HG03139 (cell line): ENCODE measurements around the gene LTK.

Experiments
- ATAC-seq: cut with Tn5 transposase; IDR thresholded peaks from one replicate; pipeline ENCODE4 v1.9.1; 2021; ENCODE audit not compliant: unreplicated experiment

The LTK gene

DNA sequence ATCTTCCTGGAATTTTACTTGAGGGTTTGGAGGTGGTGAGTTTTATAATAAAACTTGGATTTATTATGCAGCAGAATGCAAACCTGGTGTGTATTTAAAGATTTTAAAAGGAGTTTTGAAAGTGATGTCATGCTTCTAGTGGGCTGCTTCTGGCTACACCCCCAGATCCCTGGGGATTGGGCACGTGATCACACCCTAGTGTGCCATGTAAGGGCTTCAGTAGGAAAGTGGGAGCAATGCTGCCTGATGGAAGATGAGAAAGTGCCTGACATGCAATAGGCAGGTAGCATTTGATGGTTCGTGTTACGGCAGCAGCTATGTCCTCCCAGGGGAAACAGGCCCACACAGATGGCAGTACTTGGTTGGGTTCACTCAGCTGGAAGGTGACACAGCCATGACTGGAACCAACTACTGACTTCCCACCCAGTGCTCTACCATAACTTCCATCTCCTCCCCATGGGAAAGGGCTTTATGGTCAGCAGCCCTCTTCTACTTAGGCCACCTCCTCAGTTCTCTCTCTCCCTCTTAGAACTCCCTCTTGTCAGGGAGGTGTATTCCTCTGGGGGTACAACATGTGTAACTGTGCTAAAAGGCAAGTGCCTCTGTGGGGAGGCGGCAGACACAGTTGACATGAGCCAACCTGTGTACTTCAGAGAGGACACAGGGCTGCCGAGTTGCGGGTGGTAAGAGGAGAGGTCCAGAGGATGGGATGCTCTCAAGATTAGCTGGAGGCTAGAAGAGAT lies 14.3 kb downstream of the LTK start:
- ATAC-seq, result no peak

- no peak for ATAC-seq
These were observed 15.0 kb downstream of the LTK start for GRCh38 chr15:41498657-41499056.

DNA sequence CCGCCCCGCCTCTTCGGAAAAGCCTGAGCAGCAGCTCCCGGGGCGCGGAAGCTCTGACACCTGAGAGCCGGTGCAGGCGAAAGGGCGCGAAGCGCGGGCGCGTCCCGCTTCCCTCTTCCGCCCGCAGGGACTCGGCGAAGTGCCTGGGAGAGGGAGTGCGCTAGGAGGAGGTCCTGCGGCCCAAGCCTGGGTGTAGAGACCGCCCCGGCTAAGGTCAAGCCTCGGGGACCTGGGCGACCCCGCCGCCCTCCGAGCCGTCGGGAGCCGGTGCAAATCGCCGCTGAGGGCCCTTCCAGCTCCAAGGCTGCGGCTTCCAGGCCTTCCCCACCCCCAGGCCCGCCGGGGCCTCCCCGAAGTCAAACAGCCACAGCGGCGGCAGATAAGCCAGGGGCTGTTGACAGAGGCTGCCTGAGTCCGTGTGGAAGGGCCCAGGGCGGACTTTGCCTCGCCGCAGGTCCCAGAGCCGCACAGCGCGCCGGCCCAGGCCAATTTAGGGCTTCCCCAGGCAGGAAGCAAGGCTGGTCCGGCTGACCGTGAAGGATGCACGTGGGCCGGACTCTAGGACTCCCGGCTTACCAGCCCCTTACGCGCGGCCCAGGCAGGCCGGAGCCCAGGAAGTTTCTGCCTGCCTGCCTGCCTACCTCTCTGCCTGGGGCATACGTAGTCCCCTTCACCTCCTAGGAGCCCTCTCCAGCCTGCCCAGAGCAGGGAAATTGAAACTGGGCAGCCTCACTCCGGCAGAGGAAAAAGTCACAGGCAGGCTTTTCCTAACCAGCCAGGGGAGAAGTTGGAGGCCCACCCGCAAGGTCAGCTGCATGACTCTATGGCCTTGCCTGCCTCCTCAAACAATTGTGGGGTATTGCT lies 17.7 kb downstream of the LTK start:
- no peak for ATAC-seq

DNA sequence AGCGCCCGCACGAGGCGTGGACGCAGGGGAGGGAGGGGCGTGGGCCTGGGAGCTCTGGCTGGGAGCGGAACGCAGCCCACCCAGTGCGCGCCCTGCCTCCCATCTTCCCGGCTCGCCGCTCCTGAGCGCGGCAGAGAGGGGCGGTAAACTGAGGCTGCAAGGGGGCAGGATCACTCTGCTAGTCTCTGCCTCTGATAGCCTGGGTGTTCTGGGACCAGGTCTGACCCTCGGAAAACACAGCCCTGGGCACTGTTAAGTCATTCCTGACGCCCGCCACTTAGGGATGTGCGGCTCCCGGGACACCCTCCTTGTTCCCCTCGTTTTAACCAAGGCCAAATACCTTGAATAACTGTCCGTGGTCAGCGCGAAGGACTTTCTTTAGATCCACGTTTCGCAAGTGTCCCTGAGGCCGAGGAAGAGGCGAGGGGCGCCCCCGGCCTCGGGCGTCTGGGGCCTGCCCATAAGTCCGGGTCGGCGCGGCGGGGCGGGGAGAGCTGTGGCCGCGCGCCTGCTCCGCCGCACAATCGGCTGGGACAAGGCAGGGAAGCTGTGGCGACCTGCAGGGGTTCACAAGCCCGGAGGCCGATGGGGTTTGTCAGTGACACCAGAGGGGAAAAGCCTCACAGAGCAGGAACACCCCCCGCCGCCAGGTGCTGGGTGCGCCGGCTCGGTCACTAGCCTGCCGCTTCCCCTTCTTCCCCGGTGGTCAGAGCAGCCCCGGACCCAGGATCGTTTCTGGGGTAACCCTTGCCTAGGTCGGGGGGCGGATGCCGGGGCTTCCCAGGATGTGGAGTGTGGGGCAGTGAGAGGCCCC lies 18.5 kb downstream of the LTK start:
- ATAC-seq, result no peak

DNA sequence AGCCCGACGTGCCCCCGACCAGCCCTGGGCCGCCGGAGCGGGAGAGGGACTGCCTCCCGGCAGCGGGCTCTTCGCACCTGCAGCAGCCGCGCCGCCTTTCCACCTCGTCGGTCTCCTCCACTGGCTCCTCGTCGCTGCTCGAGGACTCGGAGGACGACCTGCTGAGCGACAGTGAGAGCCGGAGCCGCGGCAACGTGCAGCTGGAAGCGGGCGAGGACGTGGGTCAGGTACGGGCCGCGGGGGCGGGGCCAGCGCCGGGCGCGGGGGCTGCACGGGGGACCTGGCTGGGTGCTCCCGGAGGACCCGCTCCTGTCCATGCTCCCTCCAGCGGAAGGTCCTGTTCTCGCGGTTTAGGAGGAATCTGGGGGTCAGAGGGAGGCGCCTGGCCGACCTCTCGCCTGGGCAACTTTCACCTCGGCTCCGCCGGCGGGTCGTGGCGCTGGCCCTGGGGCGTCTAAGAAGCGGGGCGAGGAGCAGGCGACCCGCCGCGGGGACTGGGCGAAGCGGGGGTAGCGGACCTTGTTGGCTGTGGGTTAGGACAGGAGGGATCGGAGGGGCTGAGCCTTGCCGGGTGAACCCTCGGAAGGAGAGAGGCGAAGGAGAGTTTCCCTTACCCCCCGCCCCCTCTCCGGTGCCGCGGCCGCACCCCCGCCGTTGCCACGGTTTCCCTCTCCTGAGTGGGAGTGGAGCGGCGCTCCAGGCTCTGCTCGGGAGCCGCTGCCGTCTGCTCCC lies 19.3 kb downstream of the LTK start:
- peak; percentile 25 for ATAC-seq

- ATAC-seq, result no peak
These were observed 19.8 kb downstream of the LTK start for GRCh38 chr15:41493902-41494189.

GRCh38 chr15:41493205-41493901 lies 20.3 kb downstream of the LTK start, which contains the start of gene ITPKA:
Gene ITPKA (plus strand): TSS chr15:41493874. CDS start chr15:41493928, 54 bp downstream.
- ATAC-seq, result peak; percentile 43

DNA sequence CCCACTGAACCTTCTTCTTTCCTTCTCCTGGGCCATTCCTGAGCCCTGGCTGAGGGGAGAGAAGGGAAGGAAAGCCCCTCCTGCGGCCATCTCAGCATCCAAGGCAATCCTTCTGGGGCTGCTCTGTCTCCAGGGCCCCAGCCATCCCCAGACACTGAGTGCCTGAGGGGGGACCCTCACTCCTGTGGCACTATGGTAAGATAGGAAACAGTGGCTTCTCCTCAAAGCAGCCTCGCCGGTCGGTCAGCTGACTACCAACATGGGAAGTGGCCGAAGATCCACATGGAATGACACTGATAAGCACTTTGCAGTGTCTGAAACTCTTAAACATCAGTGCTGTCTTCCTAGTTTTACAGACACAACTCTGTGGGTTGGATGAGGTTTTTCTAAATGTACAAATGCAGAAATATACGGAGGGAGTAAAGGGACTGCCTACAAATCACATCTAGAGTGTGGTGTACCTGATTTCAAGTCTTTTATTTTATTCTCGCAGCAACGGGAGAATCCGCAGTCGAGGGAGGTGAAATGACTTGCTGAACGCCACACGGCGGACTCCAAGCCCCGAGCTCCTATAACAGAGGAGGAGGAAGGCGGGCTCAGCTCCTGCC lies 20.9 kb downstream of the LTK start:
- no peak for ATAC-seq

DNA sequence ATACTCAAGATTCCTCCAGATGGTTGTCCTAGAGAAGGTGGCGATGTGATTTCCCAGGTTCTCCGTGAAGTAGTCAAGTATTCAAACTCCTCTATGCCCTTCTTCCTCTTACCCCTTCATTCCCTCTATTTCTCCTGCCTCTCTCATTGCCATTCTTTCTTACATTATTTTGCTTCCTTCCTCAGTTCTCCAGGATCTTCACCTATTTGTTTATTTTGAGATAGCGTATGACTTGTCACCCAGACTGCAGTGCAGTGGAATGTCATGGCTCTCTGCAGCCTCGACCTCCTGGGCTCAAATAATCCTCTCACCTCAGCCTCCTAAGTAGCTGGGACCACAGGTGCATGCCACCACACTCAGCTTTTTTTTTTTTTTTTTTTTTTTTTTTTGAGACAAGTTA lies 21.7 kb downstream of the LTK start:
- ATAC-seq, result no peak

GRCh38 chr15:41490355-41490754 lies 23.3 kb downstream of the LTK start:
- ATAC-seq, result no peak

GRCh38 chr15:41489641-41490040 lies 24.0 kb downstream of the LTK start:
- no peak for ATAC-seq

- ATAC-seq, result no peak
These were observed 25.8 kb downstream of the LTK start for GRCh38 chr15:41487802-41488201.

- ATAC-seq, result no peak
These were observed 26.2 kb downstream of the LTK start for GRCh38 chr15:41487381-41487780.

DNA sequence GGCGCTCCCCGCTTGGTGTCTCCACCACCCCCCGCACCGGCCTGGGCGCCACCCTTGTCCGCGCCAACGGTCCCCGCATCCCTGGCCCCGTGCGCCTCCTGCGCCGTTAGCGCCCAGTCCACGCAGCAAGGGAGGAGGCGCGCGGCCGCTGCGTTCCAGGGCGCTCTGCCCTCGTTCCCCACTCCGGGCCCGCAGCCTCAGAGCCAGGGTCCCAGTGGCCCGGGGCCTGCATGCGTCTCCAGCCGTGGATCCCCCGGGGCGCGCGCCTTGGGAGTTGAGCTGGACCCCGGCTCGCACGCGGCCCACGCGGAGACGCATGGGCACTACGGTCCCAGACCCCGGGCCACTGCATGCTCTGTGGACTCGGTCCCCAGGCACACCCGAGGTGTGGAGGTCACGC lies 27.3 kb downstream of the LTK start:
- no peak for ATAC-seq

- ATAC-seq, result no peak
These were observed 28.5 kb downstream of the LTK start for GRCh38 chr15:41484937-41485625.

DNA sequence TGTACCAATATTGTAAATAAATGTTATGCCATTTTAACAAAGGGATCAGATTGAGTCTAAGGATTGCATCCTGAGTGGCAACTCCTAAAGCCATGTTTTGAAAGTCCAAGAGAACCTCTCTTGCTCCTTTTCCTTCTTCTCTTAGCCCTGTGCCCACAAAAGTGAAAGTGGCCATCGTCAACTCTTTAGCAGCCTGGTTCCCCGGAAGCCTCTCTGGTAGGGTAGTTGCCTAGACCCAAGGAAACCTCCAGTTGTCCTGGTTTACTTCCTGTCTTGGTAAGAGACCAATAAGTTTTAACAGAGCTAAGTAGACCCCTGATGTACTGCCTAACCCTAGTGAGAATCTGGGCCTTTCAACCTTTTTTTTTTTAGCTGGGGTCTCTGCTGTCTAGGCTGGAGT lies 30.1 kb downstream of the LTK start:
- no peak for ATAC-seq

DNA sequence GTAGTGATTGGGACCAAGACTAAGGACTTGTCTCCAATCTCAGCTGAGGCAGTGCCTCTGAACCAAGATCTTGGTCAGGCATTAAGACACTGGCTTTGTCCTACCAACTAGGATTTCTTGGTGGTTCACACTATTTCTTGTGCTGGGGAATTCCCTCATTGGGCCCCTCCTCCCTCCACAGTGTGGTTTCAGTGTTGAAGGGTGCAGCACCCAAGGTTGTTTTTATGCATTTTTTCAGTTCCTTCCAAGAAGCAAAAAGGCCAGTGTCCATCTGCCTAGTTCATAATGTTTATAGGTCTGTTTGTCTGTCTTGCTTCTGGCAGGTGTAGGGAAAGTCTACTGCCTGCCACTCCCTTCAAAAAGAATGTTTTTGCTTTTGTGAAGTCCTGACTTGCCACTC lies 30.5 kb downstream of the LTK start:
- peak; percentile 77 for ATAC-seq

DNA sequence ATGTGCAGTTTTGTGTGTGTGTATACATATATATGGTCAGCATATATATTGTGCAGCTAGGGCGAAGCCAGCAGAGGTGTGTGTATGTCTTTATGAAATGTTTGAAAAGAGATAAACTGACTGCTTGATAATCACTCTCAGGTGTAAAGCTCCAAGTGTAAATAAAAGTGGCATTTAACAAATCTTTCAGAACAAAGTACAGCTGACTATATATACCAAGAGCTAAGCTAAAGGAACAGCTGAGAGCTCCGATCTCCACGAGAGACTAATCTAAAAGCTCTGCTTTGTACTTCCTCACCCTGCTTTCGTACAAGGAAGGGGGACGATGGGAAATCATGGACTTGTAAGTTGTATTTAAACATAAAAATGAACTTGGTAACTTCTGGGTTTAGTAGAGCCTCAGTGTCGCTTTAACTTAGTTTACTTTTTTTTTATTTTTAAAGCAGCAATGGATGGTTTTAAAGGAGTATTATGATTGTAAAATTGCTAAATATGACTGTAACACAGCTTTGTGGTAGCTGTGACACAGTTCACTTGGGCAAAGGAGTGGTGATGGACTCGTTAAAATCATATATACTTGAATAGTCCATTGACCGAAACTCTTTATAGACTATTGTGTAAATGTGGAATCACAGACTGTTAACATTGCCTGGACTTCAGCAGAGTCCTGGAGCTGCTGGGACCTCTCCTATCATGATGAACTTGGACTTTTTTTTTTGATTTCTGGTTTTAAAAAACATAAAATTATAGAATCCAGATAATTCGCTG lies 31.3 kb downstream of the LTK start:
- no peak for ATAC-seq
